PC-9 (cell line): Measurements from ENCODE around the gene TCEANC2. TPM values are rescaled to one million over a fixed set of nuclear protein-coding genes. Genes with fewer than 3 reads are reported as not detected.
A peak's percentile ranks its signal among the peaks of the same experiment; 100 is the strongest.

Experiments
- BruUV-seq: library from RNA; stranded (reverse); fragments of 400-500 nt; replicated peaks from 2 replicates; lab custom pipeline; 2021; lab: Mats Ljungman, UMichigan
- CTCF ChIA-PET: fragments of 300-600 bp; sonication (Branson Sonifier 250); formaldehyde crosslinking; loops from one replicate; lab custom pipeline; 2022; ENCODE audit warnings: antibody characterized with exemption; lab: Charles Lee
- POLR2A ChIA-PET: fragments of 300-600 bp; sonication (Branson Sonifier 250); formaldehyde crosslinking; loops from one replicate; lab custom pipeline; 2022; ENCODE audit warnings: antibody characterized with exemption; ENCODE audit not compliant: unreplicated experiment; lab: Charles Lee
- DNase-seq, 2 experiments: peaks; one replicate each; pipeline versions ENCODE4 v3.0.0 to v3.0.0-alpha.2; 2015 to 2022; ENCODE audit warnings: mixed read lengths in 1 of 2
- H2AFZ ChIP-seq: fragments of 200-600 bp; sonication (generic); 2 replicates; pipeline ENCODE4 v1.8.1; 2017; ENCODE audit warnings: antibody characterized with exemption
- H3F3A ChIP-seq: fragments of 200-600 bp; sonication (generic); 2 replicates; pipeline ENCODE4 v1.8.1; 2017; ENCODE audit warnings: antibody characterized with exemption, mild to moderate bottlenecking, low read depth; ENCODE audit not compliant: insufficient read depth
- H3K27ac ChIP-seq: fragments of 200-600 bp; sonication (generic); 2 replicates; pipeline ENCODE4 v1.6.1; 2016; ENCODE audit warnings: mixed run types
- H3K27me3 ChIP-seq: fragments of 200-600 bp; sonication (generic); 2 replicates; pipeline ENCODE4 v1.6.1; 2016; ENCODE audit warnings: low read depth, mixed run types; ENCODE audit not compliant: insufficient read depth
- H3K36me3 ChIP-seq: fragments of 200-600 bp; sonication (generic); 2 replicates; pipeline ENCODE4 v1.6.1; 2016; ENCODE audit warnings: low read depth, mixed run types
- H3K4me1 ChIP-seq: fragments of 200-600 bp; sonication (generic); replicated peaks from 2 replicates; pipeline ENCODE4 v1.6.1; 2016; ENCODE audit warnings: mixed run types; ENCODE audit not compliant: insufficient read depth
- H3K4me2 ChIP-seq: fragments of 200-600 bp; sonication (generic); 2 replicates; pipeline ENCODE4 v1.6.1; 2017; ENCODE audit warnings: mixed run types
- H3K4me3 ChIP-seq: fragments of 200-600 bp; sonication (generic); 2 replicates; pipeline ENCODE4 v1.6.1; 2016; ENCODE audit warnings: mixed run types
- H3K79me2 ChIP-seq: fragments of 200-600 bp; sonication (generic); 2 replicates; pipeline ENCODE4 v1.6.1; 2017; ENCODE audit warnings: low read depth, mixed run types
- H3K9me2 ChIP-seq: fragments of 200-600 bp; sonication (generic); 2 replicates; pipeline ENCODE4 v1.8.1; 2017; ENCODE audit warnings: mild to moderate bottlenecking; ENCODE audit not compliant: insufficient read depth
- H3K9me3 ChIP-seq: fragments of 200-600 bp; sonication (generic); 2 replicates; pipeline ENCODE4 v1.8.1; 2016; ENCODE audit warnings: low read depth; ENCODE audit not compliant: insufficient read depth
- H4K20me1 ChIP-seq: fragments of 200-600 bp; sonication (generic); 2 replicates; pipeline ENCODE4 v1.8.1; 2017; ENCODE audit not compliant: insufficient read depth
- EZH2 ChIP-seq: fragments of 200-600 bp; sonication (generic); IDR thresholded peaks from 2 replicates; pipeline ENCODE4 v1.8.0; 2017; ENCODE audit warnings: antibody characterized with exemption, low read depth
- intact Hi-C: fragments of 100-400 bp; cut with micrococcal nuclease; formaldehyde crosslinking; loops from one replicate; pipeline ENCODE4 v1.10.0; 2022; ENCODE audit not compliant: unreplicated experiment
- total RNA-seq: library from RNA; stranded (reverse); gene quantifications from 2 replicates; pipeline ENCODE4 v1.2.3, GENCODE V29; 2021
- TF ChIP-seq, protein P1 (sequence below): fragments of 200-600 bp; sonication (generic); conservative IDR thresholded peaks from 2 replicates; pipeline ENCODE4 v1.6.1; 2017; ENCODE audit warnings: mixed run types, antibody characterized with exemption, mild to moderate bottlenecking, moderate library complexity

TCEANC2 gene
- total RNA-seq, 1 experiment from 2014 or later = 11.5 TPM

DNA sequence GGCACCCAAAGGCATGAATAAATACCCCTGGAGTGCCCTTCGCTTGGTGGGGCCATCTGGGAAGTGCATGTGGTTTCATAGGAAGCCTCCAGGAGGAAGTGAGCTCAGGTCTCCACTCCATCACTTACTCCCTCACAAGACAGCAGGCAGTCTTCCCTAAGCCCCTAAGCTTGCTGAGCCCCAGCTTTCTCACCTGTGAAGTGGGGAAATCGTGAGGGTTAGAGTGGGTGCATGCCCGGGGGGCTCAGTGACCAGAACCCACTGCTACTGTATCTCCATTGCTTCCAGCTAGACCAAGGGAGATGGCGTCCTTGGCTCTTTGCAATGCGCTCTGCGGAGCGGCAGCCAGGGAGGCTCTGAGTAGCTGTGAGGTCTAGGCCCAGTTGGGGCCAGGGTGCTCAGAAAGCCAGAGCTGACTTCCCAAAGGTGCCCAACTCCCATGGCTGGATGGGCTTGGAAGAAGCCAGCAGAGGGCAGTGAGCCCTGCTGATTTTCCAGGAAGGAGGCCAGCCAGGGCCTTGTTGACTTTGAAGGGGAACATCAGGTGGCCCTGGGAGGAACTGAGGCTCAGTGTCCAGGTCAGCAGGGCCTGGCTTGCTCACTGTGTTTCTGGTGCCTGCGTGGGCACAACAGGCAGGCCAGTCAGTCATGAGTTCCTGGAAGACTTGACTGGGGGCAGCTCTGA is 72.1 kb downstream of the TCEANC2 start:
- no peak overlapping the region for H3K4me3 ChIP-seq
- H3K36me3 ChIP-seq = no peaks in the 10 kb centered on the region
- intact Hi-C loops = no loop called here
- ChIA-PET POLR2A (no interaction called here), CTCF (interaction anchor here (0.6 kb wide), 1 partner anchor 365 kb away, joined by 5 read pairs; no protein-coding TSS in a partner anchor)
- no peaks in the 10 kb centered on the region for H3K4me1 ChIP-seq
- BruUV-seq = no TSS peak
- no peaks in the 10 kb centered on the region for H3K9me2 ChIP-seq
- peak in 1 of 2 experiments; percentile 33 for DNase-seq
- H3K9me3 ChIP-seq = no peaks in the 10 kb centered on the region
- no peaks in the 10 kb centered on the region for H3K79me2 ChIP-seq
- H3K4me2 ChIP-seq = no peak overlapping the region
- no peaks in the 10 kb centered on the region for H4K20me1 ChIP-seq
- no peak overlapping the region for H3K27ac ChIP-seq
- H3K27me3 ChIP-seq = peaks cover 12% of the 10 kb centered on the region
- TF ChIP-seq EZH2 = no peak
- TF ChIP-seq, protein P1, sequence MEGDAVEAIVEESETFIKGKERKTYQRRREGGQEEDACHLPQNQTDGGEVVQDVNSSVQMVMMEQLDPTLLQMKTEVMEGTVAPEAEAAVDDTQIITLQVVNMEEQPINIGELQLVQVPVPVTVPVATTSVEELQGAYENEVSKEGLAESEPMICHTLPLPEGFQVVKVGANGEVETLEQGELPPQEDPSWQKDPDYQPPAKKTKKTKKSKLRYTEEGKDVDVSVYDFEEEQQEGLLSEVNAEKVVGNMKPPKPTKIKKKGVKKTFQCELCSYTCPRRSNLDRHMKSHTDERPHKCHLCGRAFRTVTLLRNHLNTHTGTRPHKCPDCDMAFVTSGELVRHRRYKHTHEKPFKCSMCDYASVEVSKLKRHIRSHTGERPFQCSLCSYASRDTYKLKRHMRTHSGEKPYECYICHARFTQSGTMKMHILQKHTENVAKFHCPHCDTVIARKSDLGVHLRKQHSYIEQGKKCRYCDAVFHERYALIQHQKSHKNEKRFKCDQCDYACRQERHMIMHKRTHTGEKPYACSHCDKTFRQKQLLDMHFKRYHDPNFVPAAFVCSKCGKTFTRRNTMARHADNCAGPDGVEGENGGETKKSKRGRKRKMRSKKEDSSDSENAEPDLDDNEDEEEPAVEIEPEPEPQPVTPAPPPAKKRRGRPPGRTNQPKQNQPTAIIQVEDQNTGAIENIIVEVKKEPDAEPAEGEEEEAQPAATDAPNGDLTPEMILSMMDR = peak; percentile 48; the same call in 1 of the 2 replicates
- no peaks in the 10 kb centered on the region for H3F3A ChIP-seq
- no peak overlapping the region for H2AFZ ChIP-seq

DNA sequence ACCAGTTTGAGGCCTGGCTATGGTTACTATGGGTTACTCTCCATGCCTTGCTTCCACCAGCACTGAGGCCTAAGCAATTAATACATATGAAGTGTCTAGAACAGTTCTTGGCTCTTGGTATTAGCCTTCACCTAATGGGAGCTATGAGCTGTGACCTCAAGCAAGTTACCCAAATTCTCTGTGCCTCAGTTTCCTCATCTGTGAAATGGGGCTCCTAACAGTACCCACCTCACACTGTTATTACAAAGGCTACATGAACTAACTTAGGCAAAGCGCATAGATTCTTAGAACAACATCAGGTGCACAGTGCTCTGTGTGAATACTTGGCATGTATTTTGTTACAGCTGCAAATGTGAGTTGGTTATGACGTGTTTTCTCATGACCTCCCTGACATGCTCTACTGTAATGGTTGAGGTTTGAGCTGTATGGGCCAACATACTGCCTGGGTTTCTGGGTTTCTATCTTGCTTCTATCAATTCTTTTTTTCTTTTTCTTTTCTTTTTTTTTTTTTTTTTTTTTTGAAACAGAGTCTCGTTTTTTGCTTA is 72.9 kb downstream of the TCEANC2 start:
- Histone ChIP-seq H2AFZ (no peak overlapping the region), H3K4me3 (no peak overlapping the region), H3K27me3 (peaks cover 10% of the 10 kb centered on the region), H3K27ac (no peak overlapping the region), H3K79me2 (no peaks in the 10 kb centered on the region), H4K20me1 (no peaks in the 10 kb centered on the region), H3K36me3 (no peaks in the 10 kb centered on the region), H3K9me2 (no peaks in the 10 kb centered on the region), H3K4me2 (no peak overlapping the region), H3K4me1 (no peaks in the 10 kb centered on the region), H3K9me3 (no peaks in the 10 kb centered on the region), H3F3A (no peaks in the 10 kb centered on the region)
- CTCF ChIA-PET = interaction anchor here (0.7 kb wide), 1 partner anchor 329 kb away, joined by 3 read pairs; no protein-coding TSS in a partner anchor
- POLR2A ChIA-PET = no interaction called here
- BruUV-seq = no TSS peak
- intact Hi-C loops = no loop called here
- no peak for TF ChIP-seq EZH2
- TF ChIP-seq, protein P1 = no peak
- DNase-seq = no peak

- DNase-seq = no peak
- H2AFZ ChIP-seq = no peak overlapping the region
- H3K27ac ChIP-seq = no peak overlapping the region
- no peaks in the 10 kb centered on the region for H3F3A ChIP-seq
- H3K4me1 ChIP-seq = no peaks in the 10 kb centered on the region
- H3K27me3 ChIP-seq = no peaks in the 10 kb centered on the region; the same call in none of the 2 replicates
- H3K4me3 ChIP-seq = no peak overlapping the region
- no peaks in the 10 kb centered on the region for H3K9me3 ChIP-seq
- no peaks in the 10 kb centered on the region for H3K36me3 ChIP-seq
- ChIA-PET POLR2A (no interaction called here), CTCF (interaction anchor here (0.7 kb wide), 1 partner anchor 683 kb away, joined by 14 read pairs; no protein-coding TSS in a partner anchor)
- H4K20me1 ChIP-seq = no peaks in the 10 kb centered on the region
- no peaks in the 10 kb centered on the region for H3K79me2 ChIP-seq
- no peaks in the 10 kb centered on the region for H3K9me2 ChIP-seq
- TF ChIP-seq, protein P1 = no peak
- no peak for TF ChIP-seq EZH2
- no peak overlapping the region for H3K4me2 ChIP-seq
- no TSS peak for BruUV-seq
- intact Hi-C loops = no loop called here
Measured at GRCh38 chr1:54127594-54128300, 74.3 kb downstream of the TCEANC2 start.
